Myometrial cell (primary cell): Measurements from ENCODE around the gene TRAFD1. TPM values are rescaled to one million over a fixed set of nuclear protein-coding genes. Genes with fewer than 3 reads are reported as not detected.

ENCODE experiments used
- total RNA-seq: library from RNA; depleted of rRNA; stranded (reverse); fragments of >200 nt; gene quantifications from 2 replicates; pipeline ENCODE4 v1.2.3, GENCODE V29; 2015

The TRAFD1 gene
- 79.2 and 85.3 TPM in 2 replicates for total RNA-seq

GRCh38 chr12:112125250-112125999, at the start of gene TRAFD1:
Gene TRAFD1, plus strand, starts transcription at chr12:112125560. Its CDS starts 4,963 bp downstream, at chr12:112130523.

GRCh38 chr12:112108202-112109079, 16.9 kb upstream of the TRAFD1 start, which contains the start of gene NAA25:
Gene NAA25, minus strand, starts transcription at chr12:112108783. Its CDS starts 10 bp downstream, at chr12:112108773.

Other genes starting within 250 kb of the TRAFD1 start
- 4.0 and 5.1 TPM in 2 replicates for gene TMEM116, start 112.4 kb upstream of the TRAFD1 start, total RNA-seq
- 56.7 and 64.9 TPM in 2 replicates for gene ERP29, start 112.1 kb upstream of the TRAFD1 start, total RNA-seq
- 12.4 and 13.1 TPM in 2 replicates for gene NAA25, start 16.8 kb upstream of the TRAFD1 start, total RNA-seq